Measurements from ENCODE around the gene MED14. TPM values are rescaled to one million over a fixed set of nuclear protein-coding genes. Genes with fewer than 3 reads are reported as not detected.

MED14 gene
- total and polyA plus RNA-seq, 2 experiments from 2014 or later: 11.0 to 26.7 TPM

- Histone ChIP-seq H3K9me3 (ENCODE audit: low read depth) (no peaks in the 10 kb centered on the region), H3K36me3 (peaks cover 22% of the 10 kb centered on the region), H3K4me3 (no peak overlapping the region), H3K27ac (no peak overlapping the region), H3K27me3 (no peaks in the 10 kb centered on the region), H3K4me1 (ENCODE audit: low read depth) (no peaks in the 10 kb centered on the region)
- no peak for DNase-seq (ENCODE audit: low read depth in 1 of 2, low spot score in 1 of 2)
- no peak for TF ChIP-seq CTCF (IDR thresholded peaks at IDR 0.05; ENCODE audit: low read depth, low read length)
Observed at GRCh38 chrX:40603446-40603845, 131.9 kb downstream of the MED14 start.

Other genes starting within 250 kb of the MED14 start
- 50.5 and 92.1 TPM in 2 replicates for gene ATP6AP2, start 154.6 kb downstream of the MED14 start, total RNA-seq
- 135 and 164 TPM in 2 replicates for gene ATP6AP2, start 154.6 kb downstream of the MED14 start, polyA plus RNA-seq
- gene MPC1L, start 112.1 kb downstream of the MED14 start, total RNA-seq: not detected in 2 replicates
- gene MPC1L, start 112.1 kb downstream of the MED14 start, polyA plus RNA-seq: not detected in 2 replicates
- 9.0 and 12.2 TPM in 2 replicates for gene CXorf38, start 88.0 kb downstream of the MED14 start, total RNA-seq
- gene CXorf38, start 88.0 kb downstream of the MED14 start, polyA plus RNA-seq: 4.8 and 9.7 TPM in 2 replicates